ENCODE measurements around the gene SDHAF1. TPM values are rescaled to one million over a fixed set of nuclear protein-coding genes. Genes with fewer than 3 reads are reported as not detected.

The SDHAF1 gene
- total RNA-seq, 2 donors from 2014 or later = 11.4 to 16.0 TPM

Other genes starting within 250 kb of the SDHAF1 start
- gene U2AF1L4, start 249.8 kb upstream of the SDHAF1 start, total RNA-seq = 10 to 100 TPM; 17.7 to 21.6 TPM
- 10 to 100 TPM; 41.7 to 46.6 TPM for gene PSENEN, start 249.5 kb upstream of the SDHAF1 start, total RNA-seq
- gene LIN37, start 246.6 kb upstream of the SDHAF1 start, total RNA-seq = 1 to 10 TPM; 7.5 to 8.1 TPM
- 100 to 1,000 TPM; 210 to 251 TPM for gene HSPB6, start 238.2 kb upstream of the SDHAF1 start, total RNA-seq
- 1 to 10 TPM; 6.8 to 8.4 TPM for gene PROSER3, start 237.0 kb upstream of the SDHAF1 start, total RNA-seq
- gene ARHGAP33, start 219.6 kb upstream of the SDHAF1 start, total RNA-seq = 1 to 10 TPM; 2.4 to 2.7 TPM
- gene PRODH2, start 182.3 kb upstream of the SDHAF1 start, total RNA-seq = not detected
- gene NPHS1, start 142.7 kb upstream of the SDHAF1 start, total RNA-seq = not detected
- under 1 TPM in 1 of 2 donors, not detected in 1; 0.06 TPM for gene KIRREL2, start 138.3 kb upstream of the SDHAF1 start, total RNA-seq
- gene APLP1, start 126.6 kb upstream of the SDHAF1 start, total RNA-seq = 10 to 100 TPM; 11.3 to 17.0 TPM
- gene NFKBID, start 94.6 kb upstream of the SDHAF1 start, total RNA-seq = 1 to 10 TPM; 3.9 to 5.4 TPM
- gene HCST, start 92.7 kb upstream of the SDHAF1 start, total RNA-seq = 10 to 100 TPM in 1 of 2 donors, 1 to 10 TPM in 1; 6.9 to 15.5 TPM
- gene TYROBP, start 86.9 kb upstream of the SDHAF1 start, total RNA-seq = 10 to 100 TPM; 43.4 to 88.7 TPM
- gene LRFN3, start 58.8 kb upstream of the SDHAF1 start, total RNA-seq = 1 to 10 TPM; 7.6 to 9.7 TPM
- gene SYNE4, start 13.6 kb downstream of the SDHAF1 start, total RNA-seq = under 1 TPM in 1 of 2 donors, not detected in 1; 0.27 TPM
- gene ALKBH6, start 19.0 kb downstream of the SDHAF1 start, total RNA-seq = 10 to 100 TPM; 11.6 to 13.2 TPM
- 1 to 10 TPM; 7.2 to 7.9 TPM for gene CLIP3, start 37.7 kb downstream of the SDHAF1 start, total RNA-seq
- 1 to 10 TPM; 2.3 to 4.4 TPM for gene THAP8, start 59.1 kb downstream of the SDHAF1 start, total RNA-seq
- 10 to 100 TPM in 1 of 2 donors, 1 to 10 TPM in 1; 4.4 to 18.1 TPM for gene WDR62, start 59.7 kb downstream of the SDHAF1 start, total RNA-seq
- gene OVOL3, start 116.0 kb downstream of the SDHAF1 start, total RNA-seq = not detected
- 100 to 1,000 TPM in 1 of 2 donors, 10 to 100 TPM in 1; 92.6 to 104 TPM for gene POLR2I, start 119.7 kb downstream of the SDHAF1 start, total RNA-seq
- 10 to 100 TPM; 81.2 to 85.0 TPM for gene TBCB, start 120.3 kb downstream of the SDHAF1 start, total RNA-seq
- gene CAPNS1, start 144.9 kb downstream of the SDHAF1 start, total RNA-seq = 100 to 1,000 TPM; 614 TPM
- gene COX7A1, start 157.3 kb downstream of the SDHAF1 start, total RNA-seq = 1,000 to 10,000 TPM; 1,384 to 1,769 TPM
- 1 to 10 TPM; 4.5 to 4.8 TPM for gene ZNF565, start 219.5 kb downstream of the SDHAF1 start, total RNA-seq
- gene ZNF146, start 219.9 kb downstream of the SDHAF1 start, total RNA-seq = 10 to 100 TPM; 28.0 to 48.6 TPM